ENCODE results near the gene RPUSD1.

GRCh38 chr16:739560-740458 is 48.4 kb downstream of the RPUSD1 start:
- TF ChIP-seq CTCF (IDR thresholded peaks at IDR 0.05) (no peak), POLR2A (IDR thresholded peaks at IDR 0.05) (no peak)

All from esophagus squamous epithelium (tissue), 4 donors.